UCSD-AML1 (cell line): ENCODE results near the gene IDE.

Experiments used
- DNase-seq: peaks from one replicate; lab custom pipeline; 2025; ENCODE audit not compliant: unreplicated experiment; lab: John Stamatoyannopoulos, UW

The IDE gene

GRCh38 chr10:92567952-92568600, 5.8 kb downstream of the IDE start:
- DNase-seq, result no peak

GRCh38 chr10:92562424-92562823, 11.5 kb downstream of the IDE start:
- no peak for DNase-seq

- no peak for DNase-seq
These were observed 14.8 kb downstream of the IDE start for GRCh38 chr10:92559046-92559445.

- DNase-seq, result no peak
These were observed 19.9 kb downstream of the IDE start for GRCh38 chr10:92553959-92554358.

GRCh38 chr10:92552310-92552709, 21.6 kb downstream of the IDE start:
- no peak for DNase-seq

- DNase-seq, result no peak
These were observed 23.0 kb downstream of the IDE start for GRCh38 chr10:92550924-92551323.

GRCh38 chr10:92547676-92548075, 26.2 kb downstream of the IDE start:
- no peak for DNase-seq

- no peak for DNase-seq
These were observed 28.3 kb downstream of the IDE start for GRCh38 chr10:92545556-92545955.

GRCh38 chr10:92544296-92544695, 29.6 kb downstream of the IDE start:
- peak; percentile 19 for DNase-seq

- no peak for DNase-seq
These were observed 31.4 kb downstream of the IDE start for GRCh38 chr10:92542458-92542857.

GRCh38 chr10:92541583-92541982, 32.3 kb downstream of the IDE start:
- no peak for DNase-seq

- DNase-seq, result no peak
These were observed 35.5 kb downstream of the IDE start for GRCh38 chr10:92538231-92538958.

- DNase-seq, result no peak
These were observed 42.9 kb downstream of the IDE start for GRCh38 chr10:92530891-92531535.

- no peak for DNase-seq
These were observed 43.5 kb downstream of the IDE start for GRCh38 chr10:92530421-92530820.

- DNase-seq, result no peak
These were observed 46.2 kb downstream of the IDE start for GRCh38 chr10:92527716-92528115.

GRCh38 chr10:92523639-92524038, 50.3 kb downstream of the IDE start:
- DNase-seq, result no peak

GRCh38 chr10:92517034-92517655, 56.7 kb downstream of the IDE start:
- peak; percentile 11 for DNase-seq

GRCh38 chr10:92508866-92509265, 65.0 kb downstream of the IDE start:
- no peak for DNase-seq

- no peak for DNase-seq
These were observed 67.6 kb downstream of the IDE start for GRCh38 chr10:92506336-92506735.

GRCh38 chr10:92505044-92505443, 68.8 kb downstream of the IDE start:
- DNase-seq, result no peak

- no peak for DNase-seq
These were observed 71.5 kb downstream of the IDE start for GRCh38 chr10:92502296-92502808.

GRCh38 chr10:92493362-92493761, 80.5 kb downstream of the IDE start:
- no peak for DNase-seq
